Activated CD4-positive, alpha-beta T cell treated with anti-CD3 and anti-CD28 coated beads for 24 hours (primary cell): ENCODE results near the gene DMBT1.

Experiments
- DNase-seq, 2 donors: peaks; one replicate each; pipeline ENCODE4 v3.0.0-alpha.2; 2020; ENCODE audit warnings: low read depth in 2 of 2

Gene DMBT1

GRCh38 chr10:122646511-122647382 is 86.2 kb downstream of the DMBT1 start:
- no peak for DNase-seq

- no peak for DNase-seq
These were observed 86.9 kb downstream of the DMBT1 start for GRCh38 chr10:122647383-122647968.

- peak in 1 of 2 donors; percentile 22 for DNase-seq
These were observed 88.3 kb downstream of the DMBT1 start for GRCh38 chr10:122648599-122649428.

- no peak for DNase-seq
These were observed 89.3 kb downstream of the DMBT1 start for GRCh38 chr10:122649903-122650302.

- DNase-seq, result no peak
These were observed 89.8 kb downstream of the DMBT1 start for GRCh38 chr10:122650331-122650730.

- no peak for DNase-seq
These were observed 95.2 kb downstream of the DMBT1 start for GRCh38 chr10:122655524-122656307.

GRCh38 chr10:122656308-122656705 is 95.8 kb downstream of the DMBT1 start:
- no peak for DNase-seq

- DNase-seq, result no peak
These were observed 96.2 kb downstream of the DMBT1 start for GRCh38 chr10:122656741-122657140.

- DNase-seq, result no peak
These were observed 96.7 kb downstream of the DMBT1 start for GRCh38 chr10:122657255-122657654.

GRCh38 chr10:122657729-122658128 is 97.2 kb downstream of the DMBT1 start:
- no peak for DNase-seq

- no peak for DNase-seq
These were observed 97.9 kb downstream of the DMBT1 start for GRCh38 chr10:122658356-122659049.

GRCh38 chr10:122659126-122659525 is 98.6 kb downstream of the DMBT1 start:
- no peak for DNase-seq

- no peak for DNase-seq
These were observed 99.1 kb downstream of the DMBT1 start for GRCh38 chr10:122659651-122660050.

GRCh38 chr10:122660696-122661095 is 100.1 kb downstream of the DMBT1 start:
- no peak for DNase-seq

GRCh38 chr10:122662231-122662630 is 101.7 kb downstream of the DMBT1 start:
- DNase-seq, result no peak

GRCh38 chr10:122663516-122664130 is 103.1 kb downstream of the DMBT1 start:
- DNase-seq, result no peak

GRCh38 chr10:122664501-122664900 is 103.9 kb downstream of the DMBT1 start:
- no peak for DNase-seq

GRCh38 chr10:122665329-122665860 is 104.8 kb downstream of the DMBT1 start:
- no peak for DNase-seq

GRCh38 chr10:122665946-122666345 is 105.4 kb downstream of the DMBT1 start:
- no peak for DNase-seq

GRCh38 chr10:122669045-122669444 is 108.5 kb downstream of the DMBT1 start:
- DNase-seq, result no peak
